SKM-1 (cell line): ENCODE results near the gene ZER1.
"Not testable (repeated sequence)": the region's sequence is repeated elsewhere in the genome, so short reads cannot be mapped to it uniquely, and the experiment has no call there.

Experiments
- DNase-seq: peaks from one replicate; lab custom pipeline; 2025; ENCODE audit not compliant: unreplicated experiment; lab: John Stamatoyannopoulos, UW

The ZER1 gene

DNA sequence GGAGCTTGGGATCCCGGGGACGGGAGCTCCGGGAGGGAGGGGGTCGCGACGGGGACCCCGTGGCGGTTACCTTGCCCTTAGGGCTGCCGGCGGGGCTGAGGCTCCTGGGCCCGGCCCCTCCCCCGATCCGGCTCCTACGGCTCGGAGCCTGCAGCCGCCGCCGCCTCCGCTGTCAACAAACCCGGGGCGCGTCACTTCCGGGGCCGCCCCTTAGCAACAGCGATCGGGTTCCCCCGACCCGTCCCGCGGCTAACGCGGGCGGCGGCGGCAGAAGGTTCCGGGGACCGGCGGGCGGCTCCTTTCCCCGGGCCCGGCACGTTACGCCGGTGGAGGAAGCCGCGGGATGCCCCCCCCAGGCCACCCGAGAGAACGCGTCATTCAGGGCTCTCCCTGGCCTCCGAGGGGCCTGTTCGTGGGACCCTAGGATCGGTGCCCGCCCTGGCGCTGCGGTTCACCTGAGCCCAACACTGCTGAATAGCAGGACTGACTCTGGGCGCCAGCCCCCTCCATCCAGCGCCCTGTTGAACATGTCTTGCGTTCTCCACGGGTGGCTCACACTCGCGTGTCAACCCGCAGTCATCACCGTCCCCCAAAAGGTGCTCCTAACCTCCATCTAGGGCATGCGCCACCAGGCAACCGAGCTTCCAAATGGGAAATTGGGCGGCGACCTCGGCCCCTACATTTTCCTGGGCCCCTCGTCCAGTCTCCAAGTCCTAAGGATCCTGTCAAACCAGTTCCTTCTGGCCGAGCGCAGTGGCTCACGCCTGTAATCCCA lies at the start of gene ZER1:
Gene ZER1 (minus strand): TSS at position 183 of the 775 bp plus-strand sequence. CDS start 16,362 bp downstream, outside the sequence.
- peak; percentile 61 for DNase-seq

DNA sequence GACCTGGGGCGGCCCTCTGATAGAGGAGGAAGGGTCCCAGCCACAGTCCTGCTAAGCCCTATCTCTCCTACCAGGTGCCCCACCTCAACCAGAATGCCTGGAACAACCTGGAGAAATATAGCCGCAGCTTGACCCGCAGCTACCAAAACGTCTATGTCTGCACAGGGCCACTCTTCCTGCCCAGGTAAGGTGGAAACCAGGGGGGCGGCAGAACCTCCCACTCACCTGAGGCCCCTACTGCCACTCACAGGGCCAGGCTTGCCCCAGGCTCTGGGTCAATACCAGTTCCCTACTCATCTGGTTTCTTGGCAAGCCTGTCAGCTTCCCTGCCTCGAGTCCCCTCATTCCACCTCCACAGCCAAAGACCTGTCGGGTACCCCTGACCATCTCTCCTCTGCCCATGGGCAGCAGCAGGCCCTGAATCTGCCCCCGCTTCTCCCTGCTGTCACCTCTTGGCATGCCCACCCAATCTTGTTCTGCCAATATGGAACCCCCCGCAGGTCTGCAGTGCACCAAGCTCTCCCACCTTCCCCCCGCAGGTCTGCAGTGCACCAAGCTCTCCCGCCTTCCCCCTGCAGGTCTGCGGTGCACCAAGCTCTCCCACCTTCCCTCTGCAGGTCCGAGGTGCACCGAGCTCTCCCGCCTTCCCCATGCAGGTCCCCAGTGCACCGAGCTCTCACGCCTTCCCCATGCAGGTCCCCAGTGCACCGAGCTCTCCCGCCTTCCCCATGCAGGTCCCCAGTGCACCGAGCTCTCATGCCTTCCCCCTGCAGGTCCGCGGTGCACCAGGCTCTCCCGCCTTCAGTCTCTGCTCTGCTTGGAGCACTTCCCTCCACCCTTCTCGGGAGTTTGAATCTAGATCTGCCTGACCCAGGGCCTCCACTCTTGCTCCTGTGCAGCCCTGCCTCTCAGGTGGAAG lies 49.2 kb upstream of the ZER1 start:
- no peak for DNase-seq

DNA sequence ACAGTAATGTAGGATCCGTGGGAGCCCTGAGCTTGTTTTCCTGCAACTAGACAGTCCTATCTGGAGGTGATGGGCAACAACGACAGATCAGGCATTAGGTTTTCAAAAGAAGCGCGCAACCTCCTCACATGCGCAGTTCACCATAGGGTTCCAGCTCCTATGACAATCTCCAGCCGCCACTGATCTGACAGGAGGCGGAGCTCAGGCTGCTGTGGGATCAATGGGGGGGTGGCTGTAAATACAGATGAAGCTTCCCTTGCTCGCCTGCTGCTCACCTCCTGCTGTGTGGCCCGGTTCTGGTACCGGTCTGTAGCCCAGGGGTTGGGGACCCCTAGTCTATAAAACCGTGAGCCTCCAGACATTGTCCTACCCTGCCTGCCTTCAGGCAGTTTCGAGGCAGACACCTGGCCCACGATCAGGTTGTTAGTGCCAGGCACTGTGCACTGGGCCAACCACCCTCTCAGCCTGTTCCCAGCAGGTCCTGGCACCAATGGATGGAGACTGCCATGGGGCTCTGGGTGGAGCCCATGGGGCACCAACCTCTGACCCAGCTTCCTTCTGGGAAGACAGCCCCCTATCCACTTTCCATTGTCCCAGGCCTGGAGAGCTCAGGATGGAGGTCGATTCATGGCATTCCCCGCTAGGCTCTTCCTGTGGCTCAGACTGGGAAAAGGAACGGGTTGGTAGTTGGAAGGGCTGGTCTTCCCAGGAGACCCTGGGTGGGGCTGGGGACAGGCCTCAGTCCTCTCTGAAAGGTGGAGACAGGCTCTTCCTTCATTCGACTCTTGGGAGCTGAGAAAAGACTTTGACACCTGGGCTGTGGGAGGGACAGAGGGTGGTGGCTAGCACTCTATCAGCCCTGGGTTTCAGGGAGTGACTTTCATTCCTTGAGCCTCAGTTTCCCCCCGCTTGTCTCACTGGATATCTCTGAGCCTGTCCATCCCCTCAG lies 48.3 kb upstream of the ZER1 start:
- DNase-seq, result no peak

DNA sequence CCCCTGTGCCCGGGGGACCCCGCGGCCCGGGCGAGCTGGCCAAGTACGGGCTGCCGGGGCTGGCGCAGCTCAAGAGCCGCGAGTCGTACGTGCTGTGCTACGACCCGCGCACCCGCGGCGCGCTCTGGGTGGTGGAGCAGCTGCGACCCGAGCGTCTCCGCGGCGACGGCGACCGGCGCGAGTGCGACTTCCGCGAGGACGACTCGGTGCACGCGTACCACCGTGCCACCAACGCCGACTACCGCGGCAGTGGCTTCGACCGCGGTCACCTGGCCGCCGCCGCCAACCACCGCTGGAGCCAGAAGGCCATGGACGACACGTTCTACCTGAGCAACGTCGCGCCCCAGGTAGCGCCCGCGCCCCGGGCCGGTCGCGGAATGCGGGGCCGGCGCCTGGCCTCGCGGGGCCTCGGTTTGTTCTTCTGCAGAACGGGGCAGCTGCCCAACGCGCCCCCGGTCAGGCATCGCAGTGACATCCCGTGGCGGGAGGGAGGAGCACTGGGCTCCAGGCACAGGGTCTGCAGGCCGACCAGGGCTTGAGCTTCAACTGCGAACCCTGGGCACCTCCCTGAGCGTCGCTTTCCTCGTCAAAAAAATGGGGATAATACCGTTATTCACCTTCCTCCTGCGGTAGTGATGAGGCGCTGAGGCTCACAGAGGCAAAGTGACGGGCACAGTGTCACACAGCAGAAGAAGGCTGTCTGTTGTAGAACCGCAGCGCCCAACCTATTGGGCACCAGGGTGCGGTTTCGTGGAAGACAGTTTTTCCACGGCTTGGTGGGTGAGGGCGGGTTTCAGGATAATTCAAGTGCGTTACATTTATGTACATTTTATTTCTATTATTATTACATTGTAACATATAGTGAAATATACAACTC lies 47.4 kb upstream of the ZER1 start:
- DNase-seq, result no peak

DNA sequence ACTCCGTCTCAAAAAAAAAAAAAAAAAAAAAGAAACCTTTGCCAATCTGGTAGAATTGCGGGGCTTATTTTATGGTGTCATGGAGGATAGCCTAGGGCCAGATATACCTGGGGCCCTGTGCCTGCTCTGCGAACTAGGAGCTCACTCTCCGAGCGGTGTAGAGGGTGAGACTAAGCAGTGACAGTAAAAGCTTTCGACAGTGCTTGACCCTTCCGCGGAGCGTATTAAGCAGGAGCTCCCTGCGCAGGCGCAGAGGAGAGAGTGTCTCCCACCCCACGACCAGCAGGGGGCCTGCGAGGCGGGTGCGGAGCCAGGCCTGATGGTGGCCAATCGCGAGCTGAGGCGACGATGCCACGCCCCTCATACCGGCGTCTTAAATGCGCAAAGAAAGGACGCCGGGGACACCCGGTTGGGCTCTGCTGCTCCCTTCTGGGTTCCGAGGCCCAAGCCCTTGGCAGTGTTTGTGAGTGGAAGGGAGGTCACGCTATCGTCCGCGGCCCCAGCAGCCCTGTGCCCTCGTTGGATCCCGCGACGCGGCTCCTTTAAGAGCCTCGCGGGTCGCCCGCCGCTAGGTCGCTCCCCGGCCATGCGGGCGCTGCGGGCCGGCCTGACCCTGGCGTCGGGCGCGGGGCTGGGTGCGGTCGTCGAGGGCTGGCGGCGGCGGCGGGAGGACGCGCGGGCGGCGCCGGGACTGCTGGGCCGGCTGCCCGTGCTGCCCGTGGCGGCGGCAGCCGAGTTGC lies 46.5 kb upstream of the ZER1 start, which contains the start of gene ENDOG:
Gene ENDOG (plus strand): TSS at position 402 of the 740 bp plus-strand sequence. CDS start 185 bp downstream, at position 587.
- peak; percentile 85 for DNase-seq

DNA sequence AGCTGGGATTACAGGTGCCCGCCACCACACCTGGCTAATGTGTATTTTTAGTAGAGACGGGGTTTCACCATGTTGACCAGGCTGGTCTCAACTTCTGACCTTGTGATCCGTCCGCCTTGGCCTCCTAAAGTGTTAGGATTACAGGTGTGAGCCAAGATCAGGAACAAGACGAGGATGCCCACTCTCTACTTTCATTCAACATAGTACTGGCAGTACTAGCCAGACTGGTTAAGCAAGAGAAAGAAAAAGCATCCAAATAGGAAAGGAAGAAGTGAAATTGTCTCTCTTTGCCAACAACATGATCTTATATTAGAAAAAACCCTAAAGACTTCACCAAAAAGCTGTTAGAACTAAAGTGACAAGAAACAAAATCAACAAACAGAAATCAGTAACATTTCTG lies 39.1 kb upstream of the ZER1 start:
- DNase-seq, result no peak

DNA sequence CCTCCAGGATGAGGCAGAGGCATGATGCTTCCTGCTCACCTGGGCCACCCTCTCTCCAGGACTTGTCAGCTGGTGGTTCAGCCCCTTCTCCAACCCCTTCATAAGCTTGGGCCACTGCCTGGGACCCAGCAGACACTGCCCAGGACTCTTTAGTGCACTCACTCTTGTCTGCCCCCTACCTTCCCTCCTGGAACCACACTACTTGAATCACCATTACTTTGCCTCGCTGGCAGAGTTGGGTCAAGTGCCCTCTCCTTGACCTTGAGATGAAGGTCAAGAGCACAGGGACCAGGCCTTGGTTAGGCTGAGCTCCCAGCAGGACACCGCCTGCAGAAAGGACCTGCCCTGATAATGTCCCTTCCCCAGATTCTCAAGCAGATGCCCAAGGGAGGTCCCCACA lies 38.1 kb upstream of the ZER1 start:
- no peak for DNase-seq

DNA sequence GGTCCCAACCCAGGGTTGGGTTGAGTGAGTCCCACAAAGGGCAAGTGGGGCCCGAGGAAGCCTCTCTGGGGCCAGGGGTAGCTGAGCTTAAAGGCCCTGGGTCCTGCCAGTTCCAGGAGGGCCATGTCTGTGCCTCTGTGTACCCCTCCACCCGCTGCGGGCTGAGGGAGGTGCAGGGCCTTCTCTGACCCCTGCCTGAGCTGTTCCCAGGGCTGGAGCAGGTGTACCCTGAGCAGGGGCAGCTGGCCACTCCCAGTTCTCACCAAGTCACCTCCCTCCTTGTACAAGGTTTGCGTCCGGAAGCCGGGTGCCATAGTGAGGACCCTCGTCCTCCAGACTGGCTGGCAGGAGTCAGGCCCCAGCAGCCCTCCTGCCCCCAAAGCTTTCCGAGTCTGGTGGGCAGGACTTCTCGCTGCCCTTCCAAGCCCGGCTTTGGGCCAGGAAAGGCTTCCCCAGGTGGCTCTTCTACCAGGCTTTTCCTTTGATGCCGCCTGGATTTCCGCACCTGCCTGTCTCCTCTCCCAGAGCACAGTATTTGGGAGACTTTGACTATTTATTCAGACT lies 37.4 kb upstream of the ZER1 start:
- no peak for DNase-seq

DNA sequence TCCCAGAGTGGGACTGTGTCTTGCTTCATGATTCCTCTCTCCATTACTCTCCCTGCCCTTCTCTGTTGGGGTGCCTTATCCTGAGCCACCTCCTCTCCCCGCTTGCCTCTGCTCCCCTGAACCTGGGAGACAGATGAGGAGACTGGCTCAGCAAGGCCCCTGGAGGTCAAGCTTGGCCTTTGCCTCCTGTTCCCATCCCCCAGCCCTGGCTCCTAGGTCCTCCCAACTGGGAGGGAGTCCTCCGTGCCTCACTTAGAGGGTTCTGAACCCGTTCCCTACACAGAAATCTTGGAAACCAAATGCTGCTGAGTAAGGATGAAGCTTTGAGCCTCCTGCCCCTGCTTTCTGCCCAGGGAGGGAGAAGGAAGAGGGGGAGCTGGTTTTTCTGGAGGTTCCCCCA lies 36.8 kb upstream of the ZER1 start:
- no peak for DNase-seq

DNA sequence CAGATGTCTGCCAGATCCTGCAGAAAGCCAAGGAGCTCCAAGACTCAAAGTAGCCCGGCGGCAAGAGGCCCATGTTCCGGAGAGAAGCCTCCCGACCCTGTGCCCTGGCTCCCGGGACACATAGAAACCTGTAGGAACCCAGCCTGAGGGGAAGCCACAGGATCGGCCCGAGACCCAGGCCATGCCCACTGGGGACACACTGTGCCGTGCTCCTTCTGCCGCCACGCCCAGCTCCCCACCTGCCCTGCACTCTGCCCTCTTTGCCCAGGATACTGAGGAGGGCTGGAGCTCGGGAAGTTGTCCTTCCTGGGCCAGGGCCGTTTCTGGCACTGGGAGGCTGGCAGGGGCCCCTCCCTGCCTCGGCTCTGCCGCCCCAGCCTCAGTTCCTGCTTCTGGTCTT lies 36.1 kb upstream of the ZER1 start:
- no peak for DNase-seq

DNA sequence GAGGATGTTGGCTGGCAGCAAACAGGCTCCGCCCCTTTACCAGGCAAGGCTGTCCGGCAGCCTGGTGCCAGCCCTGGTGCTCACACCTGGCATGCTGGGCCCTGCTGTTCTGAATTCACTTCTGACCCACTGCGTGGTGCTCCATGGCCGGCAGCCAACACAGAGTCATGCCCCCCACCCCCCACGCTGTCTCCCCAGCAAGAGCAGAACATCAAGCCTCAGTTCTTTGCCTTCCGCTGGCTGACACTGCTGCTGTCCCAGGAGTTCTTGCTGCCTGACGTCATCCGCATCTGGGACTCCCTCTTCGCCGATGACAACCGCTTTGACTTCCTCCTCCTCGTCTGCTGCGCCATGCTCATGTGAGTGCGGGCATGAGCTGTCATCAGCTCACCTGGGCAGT lies 33.9 kb upstream of the ZER1 start:
- no peak for DNase-seq

DNA sequence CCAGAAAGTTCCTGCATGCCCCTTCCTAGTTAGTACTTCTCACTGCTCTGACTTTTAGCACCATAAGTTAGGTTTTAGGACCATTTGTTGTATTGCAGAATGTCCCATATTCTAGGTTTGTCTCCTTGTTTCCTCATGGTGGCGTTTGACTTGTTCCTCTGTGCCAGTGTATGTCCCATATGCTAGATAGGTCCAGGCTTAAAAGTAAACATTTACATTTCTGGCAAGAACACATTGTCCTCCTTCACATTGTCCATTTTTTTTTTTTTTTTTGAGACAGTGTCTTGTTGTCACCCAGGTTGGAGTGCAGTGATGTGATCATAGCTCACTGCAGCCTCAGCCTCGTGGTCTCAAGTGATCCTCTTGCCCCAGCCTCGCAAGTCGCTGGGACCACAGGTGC lies 30.8 kb upstream of the ZER1 start:
- DNase-seq, result no peak

DNA sequence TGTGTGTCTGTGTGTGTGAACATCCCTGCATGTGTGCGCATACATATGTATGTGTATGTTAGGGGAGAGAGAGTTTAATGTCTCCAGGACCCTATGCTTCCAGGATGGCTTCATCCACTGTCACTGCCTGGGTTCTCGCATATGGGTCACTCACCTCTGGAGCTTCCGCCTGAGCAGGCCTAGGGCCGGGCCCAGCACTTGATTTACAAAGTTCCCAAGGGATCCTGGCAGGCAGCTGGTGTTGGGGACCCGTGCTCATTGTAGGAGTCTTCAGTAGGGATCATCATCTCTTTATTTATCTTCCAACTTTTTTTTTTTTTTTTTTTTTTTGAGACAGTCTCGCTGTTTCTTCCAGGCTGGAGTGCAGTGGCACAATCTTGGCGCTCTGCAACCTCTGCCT lies 28.3 kb upstream of the ZER1 start:
- no peak for DNase-seq

DNA sequence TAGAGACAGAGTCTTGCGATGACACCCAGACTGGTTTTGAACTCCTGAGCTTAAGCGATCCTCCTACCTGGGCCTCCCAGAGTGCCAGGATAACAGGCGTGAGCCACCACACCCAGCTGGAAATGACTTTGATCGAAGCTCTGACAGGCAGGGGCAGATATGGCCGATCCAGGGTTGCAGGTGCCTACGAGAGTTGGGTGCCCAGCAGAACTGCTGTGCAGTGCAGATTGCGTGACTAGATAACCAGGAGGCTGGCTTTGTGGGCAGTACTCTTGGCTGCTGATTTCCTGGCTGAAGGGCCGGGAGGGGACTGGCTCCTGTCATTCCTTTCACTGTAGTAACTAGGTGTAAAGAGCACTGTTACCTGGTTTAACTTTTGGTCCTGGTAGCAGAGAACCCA lies 27.2 kb upstream of the ZER1 start:
- no peak for DNase-seq

DNA sequence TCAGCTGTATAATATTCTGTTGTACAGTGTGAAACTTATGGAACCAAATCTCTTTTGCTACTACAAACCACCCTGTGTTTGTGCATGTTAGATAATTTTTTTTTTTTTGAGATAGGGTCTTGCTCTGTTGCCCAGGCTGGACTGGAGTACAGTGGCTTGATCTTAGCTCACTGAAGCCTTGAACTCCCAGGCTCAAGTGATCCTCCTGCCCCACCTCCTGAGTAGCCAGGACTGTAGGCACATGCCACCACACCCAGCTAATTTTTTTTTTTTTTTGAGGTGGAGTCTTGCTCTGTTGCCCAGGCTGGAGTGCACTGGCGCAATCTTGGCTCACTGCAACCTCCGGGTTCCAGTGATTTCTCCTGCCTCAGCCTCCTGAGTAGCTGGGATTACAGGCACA lies 23.2 kb upstream of the ZER1 start:
- DNase-seq, result not testable (repeated sequence)

DNA sequence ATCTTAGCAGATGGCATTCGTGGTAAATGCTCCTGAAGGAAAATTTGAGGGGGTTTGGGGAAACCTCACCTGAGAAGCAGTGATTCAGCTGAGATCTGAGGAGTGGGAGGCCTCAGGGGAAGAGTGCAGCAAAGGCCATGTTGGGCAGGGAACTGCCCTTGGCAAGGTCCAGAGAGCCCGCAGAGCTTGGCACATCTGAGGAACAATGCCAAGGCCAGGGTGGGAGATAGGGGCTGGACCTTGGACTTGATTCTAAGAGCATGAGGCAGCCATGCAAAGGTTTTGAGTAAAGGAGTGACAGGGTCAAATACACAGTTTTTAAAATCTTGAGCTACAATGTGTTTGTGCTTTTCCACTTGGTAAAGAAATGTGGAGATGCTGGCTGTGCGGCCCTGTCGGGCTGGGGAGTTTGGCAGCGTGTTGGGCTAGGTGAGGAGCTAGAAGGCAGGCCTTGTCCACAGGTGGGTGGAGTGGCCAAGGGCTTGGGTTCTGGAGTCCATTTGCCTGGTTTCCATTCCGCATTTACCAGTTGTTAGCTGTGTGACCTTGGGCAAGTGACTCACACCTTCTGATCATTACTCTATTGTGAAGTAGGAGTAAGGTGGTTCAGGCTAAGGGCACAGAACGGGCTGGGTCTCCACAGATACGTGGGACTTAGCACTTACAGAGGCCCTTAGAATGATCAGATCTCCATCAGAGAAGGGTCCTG lies 21.4 kb upstream of the ZER1 start:
- DNase-seq, result no peak

DNA sequence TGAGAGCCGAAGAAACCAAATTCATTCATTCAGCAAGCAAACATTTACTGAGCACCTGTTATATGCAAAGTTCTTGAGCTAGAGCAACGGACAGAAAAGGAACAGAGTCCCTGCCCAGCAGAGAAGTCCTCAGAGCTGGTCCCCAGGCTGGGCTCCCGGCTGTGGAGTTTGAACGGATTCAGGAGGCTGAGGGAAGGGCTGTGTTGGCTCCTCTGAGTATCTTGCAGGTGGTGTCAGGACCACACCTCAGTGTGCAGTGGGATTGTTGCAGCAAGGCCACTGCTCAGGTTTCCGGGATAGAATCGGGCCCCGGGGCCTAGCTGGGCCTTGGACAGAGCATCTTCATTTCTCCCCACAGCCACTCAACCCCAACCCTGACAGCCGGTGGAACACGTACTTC lies 20.4 kb upstream of the ZER1 start:
- no peak for DNase-seq

DNA sequence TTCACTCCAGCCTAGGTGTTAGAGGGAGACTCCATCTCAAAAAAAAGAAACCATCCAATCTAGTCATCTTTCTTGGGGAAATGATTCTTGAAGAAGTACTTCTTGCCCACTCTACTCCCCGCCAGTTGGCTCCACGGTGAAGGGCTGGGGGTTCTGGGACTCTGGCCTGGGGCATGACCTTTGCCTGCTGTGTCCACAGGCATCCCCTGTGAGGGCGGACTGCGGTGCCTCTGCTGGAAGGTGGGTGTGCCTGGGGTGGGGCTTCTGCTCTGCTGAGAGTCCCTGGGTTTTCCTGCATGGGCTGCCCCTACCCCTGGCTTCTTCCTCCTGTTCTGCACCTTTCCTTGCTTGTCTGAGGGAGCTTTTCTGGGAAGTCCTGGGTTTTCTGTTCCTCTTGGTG lies 18.8 kb upstream of the ZER1 start:
- no peak for DNase-seq
